K562 (cell line): ENCODE measurements around the gene CTTNBP2NL. TPM values are rescaled to one million over a fixed set of nuclear protein-coding genes. Genes with fewer than 3 reads are reported as not detected.

ENCODE experiments used
- ATAC-seq: fragments of 200-7000 bp; cut with Tn5 transposase; 3 replicates; pipeline ENCODE4 v1.9.1; 2020; ENCODE audit warnings: moderate library complexity
- BruUV-seq: library from RNA; stranded (reverse); fragments of 400-500 nt; replicated peaks from 2 replicates; lab custom pipeline; 2021; lab: Mats Ljungman, UMichigan
- CTCF ChIA-PET: fragments of 300-600 bp; formaldehyde crosslinking; extraction: SDS; loops from one replicate; lab custom pipeline; 2021; ENCODE audit warnings: low intra/inter-chr PET ratio; lab: Yijun Ruan, JAX
- POLR2A ChIA-PET: fragments of 300-600, 350-650 bp; sonication (Branson Sonifier 250); formaldehyde crosslinking; extraction: SDS; loops from one replicate; lab custom pipeline; 2021; ENCODE audit warnings: antibody characterized with exemption, inconsistent platforms; lab: Yijun Ruan, JAX
- DNase-seq, 4 experiments: peaks; one replicate each; pipeline versions ENCODE4 v3.0.0 to v3.0.0-alpha.2; 2011 to 2018; ENCODE audit warnings: low spot score in 3 of 4, mixed read lengths in 3 of 4; ENCODE audit errors: extremely low read depth in 1 of 4
- FAIRE-seq: peaks from 2 replicates; lab custom pipeline; 2011; peaks lifted over from hg19 to GRCh38; lab: Jason Lieb, UNC
- H2AFZ ChIP-seq: 2 replicates; pipeline ENCODE4 v1.6.0; 2011; ENCODE audit warnings: low read depth, low read length, control low read depth, inconsistent platforms
- H3K27ac ChIP-seq: fragments of 200-600 bp; 3 replicates; pipeline ENCODE4 v1.8.0; 2011; ENCODE audit warnings: low read depth, mild to moderate bottlenecking, control low read depth, inconsistent platforms, low read length, moderate library complexity, mixed read lengths; ENCODE audit errors: extremely low read depth
- H3K27me3 ChIP-seq, 2 experiments: fragments of 300-600 bp in 1 of 2; 2 replicates in 1 of 2; 3 replicates in 1 of 2; pipeline versions ENCODE4 v1.6.0 to v1.8.0; 2011; ENCODE audit warnings: inconsistent platforms in 2 of 2, low read length in 2 of 2, mild to moderate bottlenecking in 1 of 2, mixed read lengths in 1 of 2, moderate library complexity in 1 of 2; ENCODE audit not compliant: control insufficient read depth in 2 of 2, insufficient read depth in 2 of 2
- H3K36me3 ChIP-seq: fragments of 300-600 bp; 3 replicates; pipeline ENCODE4 v1.8.0; 2011; ENCODE audit warnings: mild to moderate bottlenecking, low read length, inconsistent platforms; ENCODE audit not compliant: control insufficient read depth, insufficient read depth
- H3K4me1 ChIP-seq, 2 experiments: fragments of 200-600 bp in 1 of 2; replicated peaks in 1 of 2; 2 replicates in 1 of 2; 3 replicates in 1 of 2; pipeline versions ENCODE4 v1.5.1 to v1.8.0; 2011; ENCODE audit warnings: inconsistent platforms in 2 of 2, low read length in 2 of 2, mild to moderate bottlenecking in 1 of 2, mixed read lengths in 1 of 2, moderate library complexity in 1 of 2; ENCODE audit not compliant: control insufficient read depth in 2 of 2, insufficient read depth in 2 of 2
- H3K4me2 ChIP-seq: 2 replicates; pipeline ENCODE4 v1.6.1; 2011; ENCODE audit warnings: low read length, control low read depth, inconsistent platforms, mixed read lengths; ENCODE audit not compliant: insufficient read depth
- H3K4me3 ChIP-seq: fragments of 200-600 bp; sonication (generic), shearing (Covaris generic); 2 replicates; pipeline ENCODE4 v1.5.1; 2016; ENCODE audit warnings: control low read depth, inconsistent platforms
- H3K79me2 ChIP-seq: fragments of 200-600 bp; 3 replicates; pipeline ENCODE4 v1.8.0; 2011; ENCODE audit warnings: low read length, inconsistent platforms; ENCODE audit not compliant: control insufficient read depth, insufficient read depth
- H3K9ac ChIP-seq, 2 experiments: 2 replicates each; pipeline versions ENCODE4 v1.6.0 to v1.6.1; 2011; ENCODE audit warnings: low read depth in 2 of 2, low read length in 2 of 2, control low read depth in 1 of 2, inconsistent platforms in 1 of 2, mild to moderate bottlenecking in 1 of 2, mixed read lengths in 1 of 2; ENCODE audit not compliant: insufficient read depth in 1 of 2
- H3K9me1 ChIP-seq: one replicate; pipeline ENCODE4 v1.6.0; 2011; ENCODE audit warnings: inconsistent platforms, mild to moderate bottlenecking, low read length, moderate library complexity; ENCODE audit not compliant: control insufficient read depth, insufficient read depth
- H3K9me3 ChIP-seq: replicated peaks from 2 replicates; pipeline ENCODE4 v1.5.1; 2011; ENCODE audit warnings: low read depth, low read length, inconsistent platforms; ENCODE audit not compliant: control insufficient read depth, insufficient read depth
- H4K20me1 ChIP-seq: replicated peaks from 2 replicates; pipeline ENCODE4 v1.6.1; 2011; ENCODE audit warnings: low read length, inconsistent platforms, mixed read lengths; ENCODE audit not compliant: control insufficient read depth, insufficient read depth
- HOXB6 ChIP-seq: fragments of 250-450 bp; sonication (Bioruptor Pico); IDR thresholded peaks from 2 replicates; pipeline ENCODE4 v1.5.1; 2022; ENCODE audit warnings: mild to moderate bottlenecking, borderline replicate concordance
- TOE1 ChIP-seq, 2 experiments: fragments of 450-650 bp in 1 of 2; sonication (generic) in 1 of 2; formaldehyde crosslinking in 1 of 2; IDR thresholded peaks; 2 replicates each; pipeline versions ENCODE4 v1.7.1 to v1.8.0; 2016 to 2022; ENCODE audit warnings: borderline replicate concordance in 2 of 2, mild to moderate bottlenecking in 2 of 2, antibody characterized with exemption in 1 of 2, inconsistent platforms in 1 of 2, low read depth in 1 of 2, missing genetic modification reagents in 1 of 2, moderate library complexity in 1 of 2
- ZBTB33 ChIP-seq: sonication (generic); formaldehyde crosslinking; IDR thresholded peaks from 2 replicates; pipeline ENCODE4 v1.8.1; 2023; ENCODE audit warnings: mild to moderate bottlenecking, missing genetic modification reagents
- WGBS: fragments of 100-300 bp; shearing (Covaris generic); methylation state at CpG from one replicate; pipeline ENCODE4 v1.1.6; 2016; ENCODE audit warnings: low coverage, mixed read lengths; ENCODE audit not compliant: insufficient coverage; ENCODE audit errors: missing lambda C conversion rate; 5-methylcytosine and 5-hydroxymethylcytosine counted together
- in situ Hi-C: fragments of 300-500 bp; cut with MboI; formaldehyde crosslinking; loops from 4 replicates; pipeline ENCODE4 v1.15.0; 2018; ENCODE audit warnings: inconsistent platforms, mixed read lengths
- intact Hi-C: fragments of 100-400 bp; cut with micrococcal nuclease; formaldehyde crosslinking; loops from 2 replicates; pipeline ENCODE4 v1.14.2; 2022
- polyA plus RNA-seq, 8 experiments: library from polyadenylated mRNA; depleted of rRNA in 4 of 8; stranded (reverse) in 5 of 8; unstranded in 3 of 8; fragments of >200 nt; fragmentation: Nextera tagmentation in 2 of 8; fragmentation: Illumina TruSeq in 1 of 8; extraction: Ambion mirVana in 2 of 8; extraction: Trizol in 1 of 8; gene quantifications; 2 replicates each; pipeline versions ENCODE4 v1.2.1 to v1.2.3, GENCODE V29; 2011 to 2014; ENCODE audit warnings: inconsistent platforms in 1 of 8, missing spikeins in 1 of 8
- total RNA-seq, 7 experiments: library from RNA; depleted of rRNA in 6 of 7; stranded (reverse); fragments of >200 nt in 6 of 7; fragmentation: Illumina TruSeq in 2 of 7; extraction: Trizol in 2 of 7; gene quantifications; 2 replicates each; pipeline versions ENCODE4 v1.2.1 to v1.2.3, GENCODE V29; 2011 to 2021; ENCODE audit warnings: low replicate concordance in 1 of 7

The CTTNBP2NL gene
- total and polyA plus RNA-seq, 9 of the 15 experiments (the other 6 are each of a cell fraction or from before 2014, with no cell fraction given): 0.27 to 1.4 (median 0.62) TPM

GRCh38 chr1:112509660-112510178, 113.7 kb downstream of the CTTNBP2NL start:
- no peak overlapping the region for H3K4me2 ChIP-seq
- TF ChIP-seq HOXB6 (no peak), TOE1 (IDR thresholded peaks at IDR 0.05; ENCODE audit: borderline replicate concordance) (no peak), TOE1 (CRISPR knock-in tag; IDR thresholded peaks at IDR 0.05; ENCODE audit: borderline replicate concordance, low read depth) (no peak), ZBTB33 (CRISPR knock-in tag) (0 out of 2 replicates have a peak, but pooled peaks have one; percentile 2)
- POLR2A ChIA-PET: interaction anchor here (0.5 to 0.6 kb wide), 3 partner anchors 15 to 162 kb away, joined by 3 to 4 read pairs (median 4); no protein-coding TSS in a partner anchor
- BruUV-seq: no TSS peak
- FAIRE-seq (no peak), DNase-seq (no peak), ATAC-seq (no peak)
- 20% methylated on average over 16 of the region's 16 CpGs for WGBS
- no peaks in the 10 kb centered on the region for H3K79me2 ChIP-seq
- no peak overlapping the region for H3K9ac ChIP-seq
- H3K4me3 ChIP-seq: no peak overlapping the region
- H3K27me3 ChIP-seq: peaks cover 29 to 68% of the 10 kb centered on the region in 2 experiments
- H2AFZ ChIP-seq: no peak overlapping the region
- intact Hi-C loops (no loop called here), in situ Hi-C loops (no loop called here)
- CTCF ChIA-PET: no interaction called here
- no peaks in the 10 kb centered on the region for H3K36me3 ChIP-seq
- peaks cover 3 to 20% of the 10 kb centered on the region in 2 experiments for H3K4me1 ChIP-seq
- H3K27ac ChIP-seq: no peak overlapping the region
- H4K20me1 ChIP-seq: 0 out of 2 replicates have a peak, but pooled peaks cover 4% of the 10 kb centered on the region
- no peaks in the 10 kb centered on the region for H3K9me1 ChIP-seq
- H3K9me3 ChIP-seq: no peaks in the 10 kb centered on the region
